Measurements from ENCODE around the gene PTPRN2.
"Not testable (repeated sequence)": the region's sequence is repeated elsewhere in the genome, so short reads cannot be mapped to it uniquely, and the experiment has no call there.

Gene PTPRN2

DNA sequence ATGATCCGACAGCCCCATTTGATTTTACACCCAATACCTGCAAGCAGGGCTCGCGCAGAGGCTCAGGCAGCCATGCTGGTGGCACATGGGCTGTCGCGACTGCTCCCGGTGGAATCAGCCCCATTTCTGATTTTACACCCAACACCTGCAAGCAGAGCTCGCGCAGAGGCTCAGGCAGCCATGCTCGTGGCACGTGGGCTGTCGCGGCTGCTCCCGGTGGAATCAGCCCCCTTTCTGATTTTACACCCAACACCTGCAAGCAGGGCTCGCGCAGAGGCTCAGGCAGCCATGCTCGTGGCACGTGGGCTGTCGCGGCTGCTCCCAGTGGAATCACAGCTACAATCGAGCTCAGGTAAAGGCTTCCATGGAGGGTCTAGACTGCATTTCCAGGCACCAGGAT lies 244.1 kb downstream of the PTPRN2 start:
- Mint-ChIP-seq H3K27ac (no peak overlapping the region), H3K4me1 (no peaks in the 10 kb centered on the region), H3K4me3 (no peak overlapping the region), H3K36me3 (ENCODE audit: low read depth) (peaks cover 9% of the 10 kb centered on the region), H3K27me3 (ENCODE audit: low read depth, poor library complexity) (peaks cover 28% of the 10 kb centered on the region), H3K9me3 (peaks cover 45% of the 10 kb centered on the region)
- no peak for TF ChIP-seq CTCF (IDR thresholded peaks at IDR 0.05)
- no peak for DNase-seq

DNA sequence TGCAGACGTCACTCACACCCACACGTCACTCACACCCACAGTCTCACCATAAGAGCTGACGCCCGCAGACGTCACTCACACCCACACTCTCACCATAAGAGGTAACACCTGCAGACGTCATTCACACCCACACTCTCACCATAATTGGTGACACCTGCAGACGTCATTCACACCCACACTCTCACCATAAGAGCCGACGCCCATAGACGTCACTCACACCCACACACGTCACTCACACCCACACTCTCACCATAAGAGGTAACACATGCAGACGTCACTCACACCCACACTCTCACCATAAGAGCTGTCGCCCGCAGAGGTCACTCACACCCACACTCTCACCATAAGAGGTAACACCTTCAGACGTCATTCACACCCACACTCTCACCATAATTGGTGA lies 246.5 kb downstream of the PTPRN2 start:
- Mint-ChIP-seq H3K36me3 (ENCODE audit: low read depth) (peaks cover 16% of the 10 kb centered on the region), H3K9me3 (peaks cover 62% of the 10 kb centered on the region), H3K27me3 (ENCODE audit: low read depth, poor library complexity) (peaks cover 22% of the 10 kb centered on the region)
- not testable (repeated sequence) for H3K27ac Mint-ChIP-seq, H3K4me1 Mint-ChIP-seq, DNase-seq, H3K4me3 Mint-ChIP-seq

GRCh38 chr7:158336952-158337351 lies 250.7 kb downstream of the PTPRN2 start:
- H3K27ac Mint-ChIP-seq; H3K27me3 Mint-ChIP-seq (ENCODE audit: low read depth, poor library complexity); DNase-seq; H3K4me1 Mint-ChIP-seq; H3K4me3 Mint-ChIP-seq: not testable (repeated sequence)
- Mint-ChIP-seq H3K36me3 (ENCODE audit: low read depth) (peaks cover 19% of the 10 kb centered on the region), H3K9me3 (peaks cover 62% of the 10 kb centered on the region)

- not testable (repeated sequence) for H3K27me3 Mint-ChIP-seq (ENCODE audit: low read depth, poor library complexity); H3K4me3 Mint-ChIP-seq; H3K27ac Mint-ChIP-seq; DNase-seq
- H3K4me1 Mint-ChIP-seq, result peaks cover 10% of the 10 kb centered on the region
- peaks cover 11% of the 10 kb centered on the region for H3K36me3 Mint-ChIP-seq (ENCODE audit: low read depth)
- peaks cover 49% of the 10 kb centered on the region for H3K9me3 Mint-ChIP-seq
Observed at GRCh38 chr7:158332516-158332915, 255.1 kb downstream of the PTPRN2 start.

DNA sequence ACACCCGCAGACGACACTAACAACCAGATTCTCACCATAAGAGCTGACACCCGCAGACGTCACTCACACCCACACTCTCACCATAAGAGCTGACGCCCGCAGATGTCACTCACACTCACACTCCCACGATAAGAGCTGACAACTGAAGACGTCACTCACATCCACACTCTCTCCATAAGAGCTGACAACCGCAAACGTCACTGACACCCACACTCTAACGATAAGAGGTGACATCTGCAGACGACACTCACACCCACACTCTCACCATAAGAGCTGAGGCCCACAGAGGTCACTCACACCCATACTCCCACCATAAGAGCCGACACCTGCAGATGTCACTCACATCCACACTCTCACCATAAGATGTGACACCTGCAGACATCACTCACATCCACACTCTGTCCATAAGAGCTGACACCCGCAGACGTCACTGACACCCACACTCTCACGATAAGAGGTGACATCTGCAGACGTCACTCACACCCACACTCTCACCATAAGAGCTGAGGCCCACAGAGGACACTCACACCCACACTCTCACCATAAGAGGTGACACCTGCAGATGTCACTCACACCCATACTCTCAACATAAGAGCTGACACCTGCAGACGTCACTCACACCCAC lies 255.7 kb downstream of the PTPRN2 start:
- not testable (repeated sequence) for H3K36me3 Mint-ChIP-seq (ENCODE audit: low read depth); H3K4me3 Mint-ChIP-seq; DNase-seq; H3K27me3 Mint-ChIP-seq (ENCODE audit: low read depth, poor library complexity); H3K27ac Mint-ChIP-seq
- Mint-ChIP-seq H3K4me1 (peaks cover 16% of the 10 kb centered on the region), H3K9me3 (peaks cover 44% of the 10 kb centered on the region)

GRCh38 chr7:158329686-158330085 lies 257.9 kb downstream of the PTPRN2 start:
- H3K27me3 Mint-ChIP-seq (ENCODE audit: low read depth, poor library complexity), result peaks cover 7% of the 10 kb centered on the region
- H3K27ac Mint-ChIP-seq, result no peak overlapping the region
- peaks cover 4% of the 10 kb centered on the region for H3K36me3 Mint-ChIP-seq (ENCODE audit: low read depth)
- no peak for TF ChIP-seq CTCF (IDR thresholded peaks at IDR 0.05)
- H3K4me3 Mint-ChIP-seq, result no peak overlapping the region
- H3K4me1 Mint-ChIP-seq, result peaks cover 33% of the 10 kb centered on the region
- H3K9me3 Mint-ChIP-seq, result peaks cover 35% of the 10 kb centered on the region
- DNase-seq, result no peak

DNA sequence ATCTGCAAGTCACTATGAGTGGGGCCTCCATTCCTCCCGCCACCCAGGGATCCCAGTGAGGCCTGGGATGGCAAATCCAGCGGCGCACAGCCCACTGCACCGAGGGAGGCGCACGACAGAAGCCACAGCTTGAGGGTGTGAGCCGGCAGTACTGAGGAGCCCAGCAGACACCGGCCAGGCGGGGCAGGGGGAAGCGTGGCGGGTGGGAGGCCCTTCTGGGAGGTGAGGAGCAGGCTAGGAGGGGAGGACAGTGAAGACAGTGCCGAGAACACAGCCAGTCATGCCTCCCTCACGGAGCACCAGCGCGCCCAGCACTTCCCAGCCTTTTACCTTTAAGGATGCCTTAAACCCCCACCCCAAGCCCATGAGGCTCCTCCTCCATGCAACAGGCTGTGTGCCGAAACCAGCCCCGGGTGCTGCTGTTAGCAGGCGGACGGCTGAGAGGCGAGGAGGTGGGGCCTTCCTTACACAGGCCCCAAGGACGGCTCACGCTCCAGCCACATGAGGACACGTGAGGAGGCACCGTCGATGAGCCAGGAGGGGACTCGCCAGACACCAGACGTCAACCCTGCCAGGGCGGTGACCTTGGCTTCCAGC lies 258.5 kb downstream of the PTPRN2 start:
- Mint-ChIP-seq H3K4me1 (peaks cover 35% of the 10 kb centered on the region), H3K27ac (no peak overlapping the region), H3K9me3 (peaks cover 30% of the 10 kb centered on the region), H3K36me3 (ENCODE audit: low read depth) (peaks cover 4% of the 10 kb centered on the region), H3K4me3 (no peak overlapping the region), H3K27me3 (ENCODE audit: low read depth, poor library complexity) (peaks cover 7% of the 10 kb centered on the region)
- no peak for DNase-seq
- no peak for TF ChIP-seq CTCF (IDR thresholded peaks at IDR 0.05)

DNA sequence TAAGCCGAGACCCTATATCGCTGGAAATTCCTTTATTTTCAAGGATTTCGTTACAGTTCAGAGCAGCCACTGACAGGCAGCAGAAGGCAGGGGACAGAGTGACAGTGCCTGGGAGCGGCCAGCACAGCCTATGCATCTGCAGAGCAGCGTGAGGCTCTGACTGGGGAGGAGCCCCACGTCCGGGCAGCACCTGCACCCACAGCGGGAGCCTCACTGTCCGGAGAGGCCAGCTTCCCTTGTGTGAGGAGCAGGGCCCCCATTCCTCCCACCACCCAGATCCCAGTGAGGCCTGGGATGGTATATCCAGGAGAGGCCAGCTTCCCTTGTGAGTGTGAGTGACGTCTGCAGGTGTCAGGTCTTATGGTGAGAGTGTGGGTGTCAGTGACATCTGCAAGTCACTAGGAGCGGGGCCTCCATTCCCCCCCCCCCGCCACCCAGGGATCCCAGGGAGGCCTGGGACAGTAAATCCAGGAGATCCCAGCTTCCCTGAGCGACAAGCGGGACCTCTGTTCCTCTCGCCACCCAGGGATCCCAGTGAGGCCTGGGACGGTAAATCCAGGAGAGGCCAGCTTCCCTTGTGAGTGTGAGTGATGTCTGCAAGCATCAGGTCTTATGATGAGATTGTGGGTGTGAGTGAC lies 259.1 kb downstream of the PTPRN2 start:
- Mint-ChIP-seq H3K4me3 (no peak overlapping the region), H3K27ac (no peak overlapping the region), H3K36me3 (ENCODE audit: low read depth) (peaks cover 4% of the 10 kb centered on the region), H3K4me1 (peaks cover 41% of the 10 kb centered on the region), H3K9me3 (peaks cover 26% of the 10 kb centered on the region), H3K27me3 (ENCODE audit: low read depth, poor library complexity) (peaks cover 7% of the 10 kb centered on the region)
- no peak for DNase-seq
- TF ChIP-seq CTCF (IDR thresholded peaks at IDR 0.05), result no peak

Measured in nephron progenitor cell (in vitro differentiated cells).